NB4 (cell line): Measurements from ENCODE around the gene SPIC.

Experiments
- MYC ChIP-seq: IDR thresholded peaks from 2 replicates; pipeline ENCODE4 v1.6.1; 2011; ENCODE audit warnings: low read depth, low read length
- POLR2A ChIP-seq: IDR thresholded peaks from 2 replicates; pipeline ENCODE4 v1.6.1; 2011; ENCODE audit warnings: mild to moderate bottlenecking; ENCODE audit not compliant: insufficient read length; ENCODE audit errors: extremely low read depth
- TF ChIP-seq, protein P1 (sequence below): IDR thresholded peaks from one replicate; pipeline ENCODE4 v1.5.1; 2012; ENCODE audit warnings: low read depth, low read length

DNA sequence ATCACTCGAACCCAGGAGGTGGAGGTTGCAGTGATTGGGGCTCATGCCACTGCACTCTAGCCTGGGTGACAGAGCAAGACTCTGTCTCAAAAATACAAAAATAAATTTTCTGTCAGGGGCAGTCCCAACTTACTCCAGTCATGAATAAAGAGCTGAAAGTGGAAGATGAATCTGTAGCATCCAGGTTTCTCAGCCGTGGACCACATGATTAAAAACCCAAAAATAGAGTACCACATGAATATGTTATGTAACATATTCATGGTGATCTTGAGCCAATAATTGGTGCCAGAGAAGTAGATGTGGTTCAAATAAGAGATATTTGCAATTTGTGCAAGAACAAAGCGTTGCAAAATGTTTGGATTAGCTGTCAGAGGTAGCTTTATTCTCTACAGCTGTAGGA lies 23.1 kb downstream of the SPIC start:
- no peak for TF ChIP-seq POLR2A
- TF ChIP-seq, protein P1, sequence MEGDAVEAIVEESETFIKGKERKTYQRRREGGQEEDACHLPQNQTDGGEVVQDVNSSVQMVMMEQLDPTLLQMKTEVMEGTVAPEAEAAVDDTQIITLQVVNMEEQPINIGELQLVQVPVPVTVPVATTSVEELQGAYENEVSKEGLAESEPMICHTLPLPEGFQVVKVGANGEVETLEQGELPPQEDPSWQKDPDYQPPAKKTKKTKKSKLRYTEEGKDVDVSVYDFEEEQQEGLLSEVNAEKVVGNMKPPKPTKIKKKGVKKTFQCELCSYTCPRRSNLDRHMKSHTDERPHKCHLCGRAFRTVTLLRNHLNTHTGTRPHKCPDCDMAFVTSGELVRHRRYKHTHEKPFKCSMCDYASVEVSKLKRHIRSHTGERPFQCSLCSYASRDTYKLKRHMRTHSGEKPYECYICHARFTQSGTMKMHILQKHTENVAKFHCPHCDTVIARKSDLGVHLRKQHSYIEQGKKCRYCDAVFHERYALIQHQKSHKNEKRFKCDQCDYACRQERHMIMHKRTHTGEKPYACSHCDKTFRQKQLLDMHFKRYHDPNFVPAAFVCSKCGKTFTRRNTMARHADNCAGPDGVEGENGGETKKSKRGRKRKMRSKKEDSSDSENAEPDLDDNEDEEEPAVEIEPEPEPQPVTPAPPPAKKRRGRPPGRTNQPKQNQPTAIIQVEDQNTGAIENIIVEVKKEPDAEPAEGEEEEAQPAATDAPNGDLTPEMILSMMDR: no peak
- TF ChIP-seq MYC: no peak
